DMS 273 (cell line): ENCODE data around the gene CDYL.
A peak's percentile ranks its signal among the peaks of the same experiment; 100 is the strongest.
"Not testable (repeated sequence)": the region's sequence is repeated elsewhere in the genome, so short reads cannot be mapped to it uniquely, and the experiment has no call there.

Source experiments
- DNase-seq: peaks from one replicate; lab custom pipeline; 2025; ENCODE audit not compliant: unreplicated experiment; lab: John Stamatoyannopoulos, UW

Gene CDYL

DNA sequence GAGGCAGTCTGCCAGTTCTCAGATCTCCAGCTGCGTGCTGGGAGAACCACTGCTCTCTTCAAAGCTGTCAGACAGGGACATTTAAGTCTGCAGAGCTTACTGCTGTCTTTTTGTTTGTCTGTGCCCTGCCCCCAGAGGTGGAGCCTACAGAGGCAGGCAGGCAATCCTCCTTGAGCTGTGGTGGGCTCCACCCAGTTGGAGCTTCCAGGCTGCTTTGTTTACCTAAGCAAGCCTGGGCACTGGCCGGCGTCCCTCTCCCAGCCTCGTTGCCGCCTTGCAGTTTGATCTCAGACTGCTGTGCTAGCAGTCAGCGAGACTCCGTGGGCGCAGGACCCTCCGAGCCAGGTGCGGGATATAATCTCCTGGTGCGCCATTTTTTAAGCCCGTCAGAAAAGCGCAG is 59.3 kb downstream of the CDYL start:
- DNase-seq, result not testable (repeated sequence)

DNA sequence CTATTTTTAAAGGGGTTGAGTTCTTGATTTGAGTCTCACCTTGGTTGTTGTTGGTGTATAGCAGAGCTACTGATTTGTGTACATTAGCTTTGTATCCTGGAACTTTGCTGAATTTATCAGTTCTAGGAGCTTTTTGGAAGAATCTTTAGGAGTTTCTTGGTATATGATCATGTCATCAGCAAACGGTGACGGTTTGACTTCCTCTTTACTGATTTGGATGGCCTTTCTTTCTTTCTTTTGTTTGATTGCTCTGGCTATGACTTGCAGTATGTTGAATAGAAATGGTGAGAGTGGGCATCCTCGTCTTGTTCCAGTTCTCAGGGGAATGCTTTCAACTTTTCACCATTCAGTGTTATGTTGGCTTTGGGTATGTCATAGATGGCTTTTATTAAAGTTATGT is 64.0 kb downstream of the CDYL start:
- DNase-seq, result no peak

DNA sequence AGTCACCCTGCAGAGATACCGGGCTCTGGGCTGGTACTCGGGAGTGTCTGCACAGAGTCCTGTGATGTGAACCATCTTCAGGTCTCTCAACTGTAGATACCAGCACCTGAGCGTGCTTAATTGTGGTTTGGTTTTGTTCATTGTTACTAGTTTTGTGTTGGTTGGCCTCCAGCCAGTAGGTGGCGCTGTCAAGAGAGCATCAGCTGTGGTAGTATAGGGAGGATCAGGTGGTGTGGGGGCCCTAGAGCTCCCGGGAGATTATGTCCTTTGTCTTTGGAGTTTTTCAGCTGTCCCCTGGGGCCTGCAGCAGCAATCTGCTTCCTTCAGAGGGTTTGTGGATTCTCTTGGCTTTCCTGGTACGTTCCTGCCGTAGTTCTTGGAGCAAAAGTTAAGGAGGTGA is 67.9 kb downstream of the CDYL start:
- DNase-seq, result peak; percentile 17

DNA sequence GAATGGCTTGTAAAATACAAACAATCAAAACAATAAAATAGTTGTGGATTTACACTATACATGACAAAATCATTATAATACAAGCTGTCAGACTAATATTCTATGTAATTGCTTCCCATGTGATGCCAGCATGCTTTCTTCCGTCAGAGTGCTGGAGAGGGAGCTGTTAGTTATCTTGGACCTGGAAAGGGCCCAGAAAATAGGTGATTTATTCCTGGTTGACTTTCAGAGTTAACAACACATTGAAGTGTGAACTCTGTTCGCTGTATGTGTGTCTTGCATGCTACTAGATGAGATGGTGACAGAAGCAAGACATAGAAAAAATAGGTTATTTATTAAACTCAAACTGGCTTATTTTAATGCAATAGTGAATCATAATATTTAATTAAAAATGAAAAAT is 70.2 kb downstream of the CDYL start:
- DNase-seq, result no peak

DNA sequence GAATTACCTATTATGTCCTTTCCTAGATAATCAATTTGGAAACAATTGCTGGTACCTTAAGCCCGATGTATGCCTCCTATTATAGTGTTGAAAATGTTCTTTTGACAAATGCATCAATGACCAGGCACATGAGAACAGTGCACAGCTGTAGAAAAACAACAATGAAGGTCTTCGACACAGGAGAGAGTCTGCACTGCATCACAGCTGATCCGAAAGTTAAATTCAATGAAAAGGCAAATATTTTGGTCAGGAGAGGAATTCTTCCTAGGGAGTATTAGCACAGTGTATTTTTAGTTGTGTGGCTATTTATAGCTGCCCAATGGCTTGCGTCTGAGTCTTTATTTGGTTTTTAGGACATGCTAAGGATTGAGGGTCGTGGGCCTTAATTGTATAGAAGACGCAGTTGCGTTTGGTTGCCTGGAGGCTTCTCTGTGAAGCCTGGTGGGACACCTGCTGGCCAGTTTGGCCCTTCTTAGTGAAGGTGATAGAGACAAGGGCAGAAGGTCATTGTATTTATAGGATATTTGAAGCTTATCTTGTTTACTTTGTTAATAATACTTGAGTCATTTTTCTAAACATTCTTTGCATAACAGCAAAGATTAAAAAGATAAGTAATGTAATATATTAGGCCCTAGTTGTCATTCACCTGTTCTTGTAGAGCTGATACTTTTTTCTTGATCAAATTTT is 72.3 kb downstream of the CDYL start:
- DNase-seq, result peak; percentile 25

DNA sequence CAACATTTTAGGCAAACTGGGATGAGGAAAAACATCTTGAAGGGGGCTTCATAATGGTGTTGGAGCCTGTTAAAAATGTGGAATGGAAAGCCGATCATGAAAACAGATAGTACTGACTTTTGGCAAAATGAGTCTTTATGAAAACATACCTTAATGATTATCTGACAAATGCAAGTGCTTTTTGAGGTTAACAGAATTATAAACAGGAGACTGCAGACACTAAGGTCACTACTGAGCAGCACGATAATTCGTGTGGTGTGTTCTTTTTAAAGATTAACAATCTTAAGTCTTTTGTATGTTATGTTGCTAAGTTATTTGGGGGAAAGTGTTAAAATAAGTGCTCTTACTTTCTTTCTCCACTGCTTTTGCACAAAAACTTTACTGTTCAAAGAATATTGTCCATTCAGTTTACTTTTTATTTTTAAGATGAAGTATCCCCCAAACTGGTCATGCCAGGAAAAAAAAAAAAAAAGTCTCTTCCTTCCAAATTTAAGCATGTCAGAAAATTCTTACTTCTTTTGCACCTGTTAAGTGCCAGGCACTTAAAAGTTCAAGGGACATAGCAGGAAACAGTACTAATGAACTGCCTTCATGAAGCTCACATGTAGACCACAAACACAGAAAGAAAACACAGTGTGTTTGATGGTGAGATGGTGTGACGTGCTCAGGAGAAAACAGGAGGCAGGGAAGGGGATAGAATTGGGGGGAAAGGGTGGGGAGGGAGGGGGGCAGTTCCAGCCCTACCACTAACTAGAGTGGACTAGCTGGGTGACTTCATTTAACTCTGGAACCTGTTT is 73.2 kb downstream of the CDYL start:
- no peak for DNase-seq

DNA sequence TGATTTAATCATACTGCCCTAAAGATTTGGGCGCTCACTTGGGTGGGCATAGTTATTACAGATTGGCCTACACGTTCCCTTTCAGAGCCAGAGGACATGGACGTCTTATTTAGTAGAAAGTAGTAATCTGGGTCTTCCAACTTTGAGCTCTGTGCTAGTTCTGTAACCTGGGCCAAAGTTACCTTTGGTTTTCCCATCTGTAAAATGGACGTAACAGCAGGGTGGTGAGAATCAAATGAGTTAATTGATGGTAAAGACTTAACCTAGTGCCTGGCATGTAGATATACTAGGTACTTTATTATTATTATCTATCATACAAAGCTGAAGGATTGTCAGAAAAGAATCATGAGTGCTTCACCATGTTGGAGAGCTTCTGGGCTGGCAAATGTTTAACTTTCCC is 74.8 kb downstream of the CDYL start:
- DNase-seq, result no peak

DNA sequence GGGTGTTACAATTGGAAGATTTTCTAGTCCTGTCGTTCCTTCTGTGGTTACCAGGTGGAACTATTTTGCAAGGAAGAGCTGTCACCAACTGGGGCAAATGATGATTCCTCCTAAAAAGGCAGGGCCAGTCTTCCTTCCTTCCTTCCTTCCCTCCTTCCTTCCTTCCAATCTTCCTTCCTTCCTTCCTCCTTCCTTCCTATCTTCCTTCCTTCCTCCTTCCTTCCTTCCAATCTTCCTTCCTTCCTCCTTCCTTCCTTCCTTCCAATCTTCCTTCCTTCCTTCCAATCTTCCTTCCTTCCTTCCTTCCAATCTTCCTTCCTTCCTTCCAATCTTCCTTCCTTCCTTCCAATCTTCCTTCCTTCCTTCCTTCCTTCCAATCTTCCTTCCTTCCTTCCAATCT is 76.0 kb downstream of the CDYL start:
- not testable (repeated sequence) for DNase-seq

DNA sequence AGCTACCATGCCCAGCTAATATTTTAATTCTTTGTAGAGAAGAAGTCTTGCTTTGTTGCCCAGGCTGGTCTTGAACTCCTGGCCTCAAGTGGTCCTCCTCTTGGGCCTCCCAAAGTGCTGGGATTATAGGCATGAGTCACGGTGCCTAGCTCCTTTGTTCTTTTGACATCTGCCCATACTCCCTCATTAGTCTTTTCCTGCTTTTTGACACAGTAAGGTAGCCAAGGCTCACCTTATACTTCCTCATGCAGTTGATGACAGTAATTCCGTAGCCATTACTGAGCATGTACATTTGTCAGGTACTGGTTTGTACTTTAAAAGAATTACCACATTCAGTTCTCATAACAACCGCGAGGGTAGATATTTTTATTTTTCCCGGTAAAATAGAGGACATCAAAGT is 76.7 kb downstream of the CDYL start:
- DNase-seq, result no peak

DNA sequence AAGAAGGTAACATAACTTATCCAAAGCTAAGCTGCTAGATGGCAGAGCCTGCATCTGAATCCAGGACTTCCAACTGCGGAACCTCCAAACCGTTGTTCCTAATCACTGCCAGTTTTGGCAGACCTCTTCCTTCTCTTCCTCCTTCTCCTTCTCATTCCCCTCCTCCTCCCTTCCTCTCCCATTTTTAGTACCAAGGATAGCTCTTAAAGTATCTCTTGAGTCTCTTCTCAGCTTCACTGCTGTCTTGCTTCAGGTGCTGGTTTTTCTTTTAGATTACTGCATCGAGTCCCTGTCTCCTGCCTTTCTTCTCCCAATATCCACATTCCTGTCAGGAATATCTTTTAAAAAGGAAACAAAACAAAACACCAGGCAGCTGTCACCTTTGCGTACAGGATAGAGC is 77.1 kb downstream of the CDYL start:
- no peak for DNase-seq

DNA sequence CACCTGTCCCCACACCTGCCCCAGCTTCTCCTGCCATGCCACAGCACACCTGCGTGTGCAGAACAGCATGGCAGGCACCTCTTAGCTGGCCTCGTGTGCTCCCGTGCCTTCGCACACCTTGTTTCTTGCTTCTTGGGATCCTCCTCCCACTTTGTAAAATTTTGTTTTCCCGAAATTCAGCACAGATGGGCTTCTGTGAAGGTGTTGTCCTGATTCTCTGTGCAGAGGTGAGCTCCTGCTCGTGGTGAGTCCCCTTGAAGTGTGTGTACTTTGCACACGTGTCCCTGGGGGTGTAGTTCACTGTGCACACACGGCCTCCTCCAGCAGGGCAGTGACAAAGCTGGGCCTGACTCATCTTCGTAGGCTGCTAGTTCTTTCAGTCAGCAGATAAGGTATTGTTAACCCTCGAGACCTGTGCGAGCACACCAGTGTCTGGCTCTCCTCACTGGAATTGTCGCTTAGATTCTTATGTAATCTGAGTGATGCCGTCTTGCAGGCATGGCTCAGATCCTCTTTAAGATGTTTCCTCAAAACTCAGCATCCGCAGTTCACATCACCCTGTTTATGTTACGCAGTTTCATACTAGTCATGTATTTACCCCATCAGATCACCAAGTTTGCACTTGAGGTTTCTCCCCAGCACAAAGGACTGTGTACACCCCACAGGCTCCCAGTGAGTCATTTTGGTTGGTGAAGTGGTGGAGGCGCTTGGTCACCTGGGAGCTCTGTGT is 77.7 kb downstream of the CDYL start:
- no peak for DNase-seq

DNA sequence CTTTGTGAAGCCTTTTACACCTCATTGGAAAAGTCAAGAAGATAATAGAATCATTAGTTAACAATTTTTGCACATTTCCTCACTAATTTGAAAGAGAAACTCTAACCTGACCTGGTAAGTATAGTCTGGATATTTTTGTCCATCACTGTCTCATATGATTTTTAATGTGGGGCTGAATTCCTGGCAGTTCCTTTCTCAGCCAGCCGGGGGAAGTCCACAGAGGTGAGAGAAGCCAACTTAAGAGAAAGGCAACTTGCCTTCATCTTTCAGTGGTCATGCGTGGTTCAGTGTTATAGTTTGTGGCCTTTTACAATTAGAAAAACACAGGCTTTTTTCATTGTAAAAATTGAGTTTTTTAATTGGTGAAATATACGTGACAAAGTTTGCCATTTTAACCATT is 80.6 kb downstream of the CDYL start:
- peak; percentile 11 for DNase-seq

DNA sequence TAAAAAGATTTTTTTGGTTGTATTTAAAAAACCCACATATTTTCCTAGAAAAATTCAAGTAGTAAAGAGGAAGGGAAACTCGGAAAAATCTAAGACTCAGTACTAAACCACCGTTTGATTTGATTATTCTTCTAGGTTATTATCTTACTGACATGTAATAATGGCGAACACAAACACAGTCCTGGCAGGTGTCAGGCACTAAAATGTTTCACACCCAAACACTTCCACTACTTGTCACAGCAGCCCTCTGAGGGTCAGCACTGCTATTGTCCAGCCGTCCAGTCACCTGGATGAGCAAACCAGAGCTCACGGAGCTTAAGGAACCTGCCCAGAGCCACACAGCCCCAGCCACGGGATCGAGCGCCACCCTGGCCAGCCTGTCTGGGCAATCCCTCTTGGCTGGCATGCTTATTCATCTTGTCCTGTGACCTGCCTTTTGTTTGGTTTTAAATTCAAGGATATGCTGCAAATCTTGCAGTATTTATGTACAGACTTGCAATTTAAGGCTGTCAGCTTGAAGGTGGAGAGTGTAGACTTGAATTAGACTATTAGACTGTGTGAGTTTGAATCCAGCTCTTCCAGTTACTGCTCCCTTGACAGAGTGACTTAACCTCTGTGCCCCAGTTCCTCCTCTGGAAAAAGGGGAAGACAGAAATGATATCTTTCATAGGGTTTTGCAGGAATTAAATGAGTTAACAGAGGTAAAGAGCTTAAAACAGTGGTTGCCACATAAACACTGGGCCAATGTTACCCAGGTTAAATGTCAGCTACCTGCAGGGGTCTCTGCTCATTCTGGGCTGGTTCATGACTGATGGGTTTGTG is 82.2 kb downstream of the CDYL start:
- no peak for DNase-seq

DNA sequence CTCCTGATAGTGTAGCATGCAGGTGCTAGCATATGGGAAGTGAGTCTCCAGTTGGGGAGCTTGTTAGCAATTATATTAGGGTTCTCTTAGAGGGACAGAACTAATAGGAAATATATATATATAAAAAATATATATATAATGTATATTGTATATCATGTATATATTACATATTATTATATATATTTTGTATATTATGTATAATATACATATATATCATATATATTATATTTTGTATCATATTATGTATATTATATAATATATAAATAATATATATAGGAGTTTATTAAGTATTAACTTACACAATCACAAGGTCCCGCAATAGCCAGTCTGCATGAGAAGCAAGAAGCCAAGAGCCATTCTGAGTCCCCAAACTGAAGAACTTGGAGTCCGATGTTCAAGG is 84.2 kb downstream of the CDYL start:
- no peak for DNase-seq

DNA sequence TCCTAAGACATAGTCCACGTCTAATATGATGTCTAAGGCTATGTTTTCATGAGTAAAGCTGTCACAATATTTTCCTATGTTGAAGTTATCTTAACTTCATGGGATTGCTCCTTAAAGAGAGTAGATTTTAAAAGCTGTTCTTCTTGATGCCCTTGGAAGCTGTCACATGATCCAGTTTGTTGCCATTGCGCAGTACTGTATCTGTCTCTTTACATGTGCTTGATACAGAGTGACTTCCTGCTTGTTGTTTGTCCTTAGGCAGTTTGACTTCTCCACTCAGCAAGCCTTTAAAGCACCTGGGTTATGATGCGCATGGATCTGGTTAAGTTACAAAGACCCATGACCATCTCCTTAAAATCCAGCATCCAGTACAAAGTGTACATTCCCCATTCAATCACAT is 85.4 kb downstream of the CDYL start:
- no peak for DNase-seq

DNA sequence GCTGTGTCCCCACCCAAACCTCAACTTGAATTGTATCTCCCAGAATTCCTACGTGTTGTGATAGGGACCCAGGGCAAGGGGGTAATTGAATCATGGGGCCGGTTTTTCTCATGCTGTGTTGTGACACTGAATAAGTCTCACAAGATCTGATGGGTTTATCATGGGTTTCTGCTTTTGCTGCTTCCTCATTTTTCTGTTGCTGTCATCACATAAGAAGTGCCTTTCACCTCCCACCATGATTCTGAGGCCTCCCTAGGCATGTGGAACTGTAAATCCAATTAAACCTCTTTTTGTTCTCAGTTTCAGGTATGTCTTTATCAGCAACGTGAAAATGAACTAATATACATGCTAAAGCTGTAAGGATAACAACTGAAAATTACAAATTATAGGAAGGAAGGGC is 88.3 kb downstream of the CDYL start:
- no peak for DNase-seq

DNA sequence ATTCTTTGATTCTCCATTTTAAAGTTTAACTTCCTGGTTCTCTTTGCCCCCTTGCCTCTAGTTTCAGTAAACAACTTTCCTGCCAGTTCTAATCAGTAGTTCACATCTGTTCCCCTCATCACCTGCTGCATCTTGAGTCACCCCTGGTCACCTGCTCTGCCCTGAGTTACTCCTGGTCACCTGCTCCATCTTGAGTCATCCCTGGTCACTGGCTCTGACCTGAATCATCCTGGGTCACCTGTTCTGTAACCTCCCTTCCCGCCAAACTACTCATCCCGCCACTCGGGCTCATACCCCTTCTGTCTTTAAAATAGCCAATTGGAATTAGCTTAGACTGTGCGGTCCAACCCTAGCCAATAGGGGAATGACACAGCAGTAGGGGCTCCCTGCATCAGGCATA is 88.8 kb downstream of the CDYL start:
- DNase-seq, result not testable (repeated sequence)

DNA sequence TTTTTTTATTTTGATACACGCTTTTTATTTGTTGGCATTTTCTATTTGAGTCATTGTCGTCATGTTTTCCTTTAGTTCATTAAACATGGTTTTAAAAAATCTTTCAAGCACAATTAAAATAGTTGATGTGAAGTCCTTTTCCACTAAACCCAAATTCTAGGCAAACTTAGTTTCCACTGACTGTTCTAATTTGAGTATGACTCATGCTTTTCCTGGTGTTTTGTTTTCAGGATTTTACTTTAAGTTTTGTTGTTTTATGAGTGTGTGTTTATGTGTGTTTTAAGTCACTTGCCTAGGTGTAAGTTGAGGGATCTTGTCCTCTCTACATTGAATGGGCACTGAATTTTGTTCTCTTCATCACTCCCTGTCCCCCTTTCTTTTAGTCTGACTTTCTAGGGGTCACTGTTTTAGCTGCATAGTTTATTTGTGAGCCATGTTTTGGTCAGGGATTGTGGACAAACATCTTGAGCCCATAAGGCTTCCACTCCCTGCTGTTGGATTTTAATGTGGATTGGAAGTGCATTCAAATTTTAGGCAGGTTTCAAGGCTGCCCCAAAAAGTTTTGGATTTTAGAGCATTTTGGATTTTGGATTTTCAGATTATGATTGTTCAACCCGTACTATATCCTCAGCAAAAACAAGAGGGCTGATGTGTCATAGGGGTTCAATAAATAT is 94.8 kb downstream of the CDYL start:
- no peak for DNase-seq

DNA sequence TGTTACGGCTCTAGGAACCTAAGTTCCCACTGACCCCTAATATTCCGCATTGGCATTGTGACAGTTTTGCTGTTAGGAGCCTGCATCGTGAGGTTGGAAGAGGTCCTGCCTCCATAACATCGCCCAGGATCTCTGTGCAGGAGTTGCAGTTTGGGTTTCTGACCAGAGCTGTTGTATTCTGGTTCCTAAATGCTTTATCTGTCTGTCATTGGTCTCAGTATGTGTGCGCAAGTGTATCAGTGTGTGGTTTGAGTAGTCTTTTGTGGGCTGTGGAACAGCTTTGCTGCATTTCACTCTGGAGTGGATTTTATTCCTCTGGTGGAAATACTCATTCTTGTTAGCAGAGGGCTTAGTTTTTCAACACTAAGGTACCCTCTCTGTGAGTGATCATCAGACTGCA is 95.6 kb downstream of the CDYL start:
- no peak for DNase-seq

DNA sequence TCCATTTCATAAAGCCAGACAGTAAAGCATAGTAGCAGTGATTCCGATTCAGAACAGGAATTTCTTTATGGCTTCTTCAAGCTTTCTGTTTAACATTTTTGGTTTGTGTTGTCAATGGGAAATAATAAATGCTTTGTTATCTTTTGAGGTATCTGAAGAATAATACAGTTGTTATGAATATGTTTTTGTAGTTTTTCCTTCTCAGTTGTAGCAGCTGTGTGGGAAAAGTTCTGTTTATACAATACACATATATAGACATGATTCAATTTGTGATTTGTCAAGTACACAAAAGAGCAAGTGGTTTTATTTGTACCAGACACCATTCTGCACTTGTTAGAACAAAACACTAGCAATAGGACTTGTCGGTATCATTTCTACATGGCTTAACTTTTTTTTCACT is 96.6 kb downstream of the CDYL start:
- DNase-seq, result no peak

DNA sequence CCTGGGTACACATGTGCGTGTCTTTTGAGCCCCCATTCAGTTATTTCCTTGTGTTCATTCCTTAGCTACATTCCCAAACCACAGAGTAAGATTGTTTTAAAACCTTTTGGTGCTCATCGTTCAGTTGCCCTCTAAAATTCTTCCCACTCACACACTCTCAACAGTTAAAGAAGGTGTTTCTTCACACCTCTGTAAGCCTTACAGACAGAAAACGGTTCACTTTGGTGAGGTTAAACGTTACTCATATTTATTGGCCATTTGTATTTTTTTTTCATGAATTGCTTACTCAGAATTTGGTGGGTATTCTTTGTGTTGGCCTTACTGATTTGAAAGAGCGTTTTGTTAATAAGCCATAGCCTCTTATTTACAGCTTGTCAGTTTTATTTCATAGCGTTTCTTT is 97.7 kb downstream of the CDYL start:
- no peak for DNase-seq
